ENCODE results near the gene EXO1.

The EXO1 gene

GRCh38 chr1:241813768-241814320 lies 34.2 kb upstream of the EXO1 start:
- TF ChIP-seq ZFX (IDR thresholded peaks at IDR 0.05) (no peak), CTCF (conservative IDR thresholded peaks at IDR 0.05) (no peak)
- no peak overlapping the region for H3K27ac ChIP-seq

- no peak overlapping the region for H3K27ac ChIP-seq
- TF ChIP-seq CTCF (conservative IDR thresholded peaks at IDR 0.05) (no peak), ZFX (IDR thresholded peaks at IDR 0.05) (no peak)
These were observed 32.0 kb upstream of the EXO1 start for GRCh38 chr1:241816008-241816407.

GRCh38 chr1:241817331-241817792 lies 30.6 kb upstream of the EXO1 start:
- H3K27ac ChIP-seq, result no peak overlapping the region
- TF ChIP-seq ZFX (IDR thresholded peaks at IDR 0.05) (no peak), CTCF (conservative IDR thresholded peaks at IDR 0.05) (no peak)

- no peak overlapping the region for H3K27ac ChIP-seq
- TF ChIP-seq CTCF (conservative IDR thresholded peaks at IDR 0.05) (no peak), ZFX (IDR thresholded peaks at IDR 0.05) (no peak)
These were observed 29.9 kb upstream of the EXO1 start for GRCh38 chr1:241817956-241818612.

GRCh38 chr1:241819340-241819866 lies 28.6 kb upstream of the EXO1 start:
- TF ChIP-seq CTCF (conservative IDR thresholded peaks at IDR 0.05) (no peak), ZFX (IDR thresholded peaks at IDR 0.05) (no peak)
- H3K27ac ChIP-seq, result no peak overlapping the region

- no peak overlapping the region for H3K27ac ChIP-seq
- TF ChIP-seq ZFX (IDR thresholded peaks at IDR 0.05) (no peak), CTCF (conservative IDR thresholded peaks at IDR 0.05) (no peak)
These were observed 26.6 kb upstream of the EXO1 start for GRCh38 chr1:241821363-241821762.

- H3K27ac ChIP-seq, result no peak overlapping the region
- no peak for TF ChIP-seq ZFX (IDR thresholded peaks at IDR 0.05)
These were observed 25.2 kb upstream of the EXO1 start for GRCh38 chr1:241822846-241823245.
